COLO668 (cell line): Measurements from ENCODE around the gene CRISPLD2.
"Not testable (repeated sequence)": the region's sequence is repeated elsewhere in the genome, so short reads cannot be mapped to it uniquely, and the experiment has no call there.

Experiments used
- DNase-seq: peaks from one replicate; lab custom pipeline; 2025; ENCODE audit not compliant: unreplicated experiment; lab: John Stamatoyannopoulos, UW

Gene CRISPLD2

GRCh38 chr16:84856203-84856581 lies 36.4 kb downstream of the CRISPLD2 start:
- DNase-seq: not testable (repeated sequence)

GRCh38 chr16:84856811-84857210 lies 37.0 kb downstream of the CRISPLD2 start:
- not testable (repeated sequence) for DNase-seq

GRCh38 chr16:84859681-84860080 lies 39.9 kb downstream of the CRISPLD2 start:
- no peak for DNase-seq

- DNase-seq: no peak
These were observed 40.6 kb downstream of the CRISPLD2 start for GRCh38 chr16:84860383-84860782.

GRCh38 chr16:84861671-84862070 lies 41.9 kb downstream of the CRISPLD2 start:
- no peak for DNase-seq

- DNase-seq: no peak
These were observed 43.2 kb downstream of the CRISPLD2 start for GRCh38 chr16:84862804-84863480.

- DNase-seq: no peak
These were observed 43.7 kb downstream of the CRISPLD2 start for GRCh38 chr16:84863481-84863814.

- DNase-seq: peak; percentile 24
These were observed 44.7 kb downstream of the CRISPLD2 start for GRCh38 chr16:84864326-84864955.

- no peak for DNase-seq
These were observed 47.9 kb downstream of the CRISPLD2 start for GRCh38 chr16:84867696-84868095.

- no peak for DNase-seq
These were observed 48.5 kb downstream of the CRISPLD2 start for GRCh38 chr16:84868328-84868727.

GRCh38 chr16:84868829-84869472 lies 49.2 kb downstream of the CRISPLD2 start:
- no peak for DNase-seq

- no peak for DNase-seq
These were observed 49.7 kb downstream of the CRISPLD2 start for GRCh38 chr16:84869473-84869845.

GRCh38 chr16:84872971-84873370 lies 53.2 kb downstream of the CRISPLD2 start:
- not testable (repeated sequence) for DNase-seq

GRCh38 chr16:84874004-84874435 lies 54.2 kb downstream of the CRISPLD2 start:
- no peak for DNase-seq

- no peak for DNase-seq
These were observed 54.8 kb downstream of the CRISPLD2 start for GRCh38 chr16:84874553-84874952.

GRCh38 chr16:84874983-84875382 lies 55.2 kb downstream of the CRISPLD2 start:
- DNase-seq: no peak

- no peak for DNase-seq
These were observed 56.1 kb downstream of the CRISPLD2 start for GRCh38 chr16:84875846-84876245.

GRCh38 chr16:84876873-84877606 lies 57.3 kb downstream of the CRISPLD2 start:
- no peak for DNase-seq

GRCh38 chr16:84878770-84879169 lies 59.0 kb downstream of the CRISPLD2 start:
- no peak for DNase-seq

GRCh38 chr16:84879569-84880487 lies 60.0 kb downstream of the CRISPLD2 start:
- DNase-seq: no peak
